Gastrocnemius medialis (tissue), 4 donors: ENCODE results near the gene ANO5. TPM values are rescaled to one million over a fixed set of nuclear protein-coding genes. Genes with fewer than 3 reads are reported as not detected.

Experiments used
- ATAC-seq, 2 donors: fragments of 150-250 bp; one replicate each; pipeline ENCODE4 v1.9.1; 2016
- DNase-seq, 2 donors: peaks; one replicate each; pipeline ENCODE4 v3.0.0-alpha.2; 2019
- H3K27ac ChIP-seq, 4 donors: fragments of 200-600 bp; sonication (generic); 1 replicate in 1 of 4; 2 replicates in 3 of 4; pipeline ENCODE4 v1.5.1; 2016 to 2018; ENCODE audit warnings: mild to moderate bottlenecking in 2 of 4, moderate library complexity in 1 of 4
- H3K27me3 ChIP-seq, 3 donors: fragments of 200-600 bp; sonication (generic) in 2 of 3; 1 replicate in 1 of 3; 2 replicates in 2 of 3; pipeline versions ENCODE4 v1.5.1 to v1.6.0; 2016 to 2019; ENCODE audit warnings: mild to moderate bottlenecking in 1 of 3, moderate library complexity in 1 of 3
- H3K36me3 ChIP-seq, 2 donors: fragments of 200-600 bp; sonication (generic) in 1 of 2; one replicate each; pipeline ENCODE4 v1.5.1; 2017 to 2018
- H3K4me1 ChIP-seq, 2 donors: fragments of 200-600 bp; sonication (generic) in 1 of 2; one replicate each; pipeline ENCODE4 v1.5.1; 2016 to 2017; ENCODE audit warnings: mild to moderate bottlenecking in 2 of 2
- H3K4me3 ChIP-seq, 4 donors: fragments of 200-600 bp; sonication (generic) in 3 of 4; 1 replicate in 1 of 4; 2 replicates in 3 of 4; pipeline ENCODE4 v1.5.1; 2016 to 2019; ENCODE audit warnings: mild to moderate bottlenecking in 2 of 4
- H3K9me3 ChIP-seq, 3 donors: fragments of 200-600 bp; sonication (generic) in 2 of 3; 1 replicate in 1 of 3; 2 replicates in 2 of 3; pipeline ENCODE4 v1.5.1; 2016 to 2019
- POLR2A ChIP-seq, 2 donors: fragments of 450-650 bp; IDR thresholded peaks; one replicate each; pipeline ENCODE4 v1.6.1; 2017; ENCODE audit warnings: antibody characterized with exemption in 2 of 2, mild to moderate bottlenecking in 2 of 2, moderate library complexity in 2 of 2
- in situ Hi-C, 4 donors: fragments of 200-750 bp; cut with MboI; loops; one replicate each; pipeline versions ENCODE4 v1.15.0 to v1.8.0; 2017; ENCODE audit warnings: low sequenced_read_pairs in 4 of 4
- intact Hi-C: fragments of 100-400 bp; cut with DNase I; formaldehyde crosslinking; loops from one replicate; pipeline ENCODE4 v1.15.1; 2023; ENCODE audit warnings: low total_unique reads
- total RNA-seq, 4 donors: library from RNA; depleted of rRNA; stranded (reverse); fragments of >200 nt; gene quantifications; one replicate each; pipeline versions ENCODE4 v1.1.0 to v1.2.3, GENCODE V29; 2016
- TF ChIP-seq, protein P1 (sequence below), 5 experiments: fragments of 450-650 bp in 3 of 5; fragments of 200-600 bp in 2 of 5; sonication (generic) in 2 of 5; IDR thresholded peaks in 4 of 5; conservative IDR thresholded peaks in 1 of 5; 1 replicate in 4 of 5; 2 replicates in 1 of 5; pipeline ENCODE4 v1.5.1; 2016 to 2019; ENCODE audit warnings: antibody characterized with exemption in 5 of 5, mild to moderate bottlenecking in 3 of 5, moderate library complexity in 3 of 5

Gene ANO5, protein sequence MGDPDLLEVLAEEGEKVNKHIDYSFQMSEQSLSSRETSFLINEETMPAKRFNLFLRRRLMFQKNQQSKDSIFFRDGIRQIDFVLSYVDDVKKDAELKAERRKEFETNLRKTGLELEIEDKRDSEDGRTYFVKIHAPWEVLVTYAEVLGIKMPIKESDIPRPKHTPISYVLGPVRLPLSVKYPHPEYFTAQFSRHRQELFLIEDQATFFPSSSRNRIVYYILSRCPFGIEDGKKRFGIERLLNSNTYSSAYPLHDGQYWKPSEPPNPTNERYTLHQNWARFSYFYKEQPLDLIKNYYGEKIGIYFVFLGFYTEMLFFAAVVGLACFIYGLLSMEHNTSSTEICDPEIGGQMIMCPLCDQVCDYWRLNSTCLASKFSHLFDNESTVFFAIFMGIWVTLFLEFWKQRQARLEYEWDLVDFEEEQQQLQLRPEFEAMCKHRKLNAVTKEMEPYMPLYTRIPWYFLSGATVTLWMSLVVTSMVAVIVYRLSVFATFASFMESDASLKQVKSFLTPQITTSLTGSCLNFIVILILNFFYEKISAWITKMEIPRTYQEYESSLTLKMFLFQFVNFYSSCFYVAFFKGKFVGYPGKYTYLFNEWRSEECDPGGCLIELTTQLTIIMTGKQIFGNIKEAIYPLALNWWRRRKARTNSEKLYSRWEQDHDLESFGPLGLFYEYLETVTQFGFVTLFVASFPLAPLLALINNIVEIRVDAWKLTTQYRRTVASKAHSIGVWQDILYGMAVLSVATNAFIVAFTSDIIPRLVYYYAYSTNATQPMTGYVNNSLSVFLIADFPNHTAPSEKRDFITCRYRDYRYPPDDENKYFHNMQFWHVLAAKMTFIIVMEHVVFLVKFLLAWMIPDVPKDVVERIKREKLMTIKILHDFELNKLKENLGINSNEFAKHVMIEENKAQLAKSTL
- total RNA-seq: 10 to 100 TPM; 18.8 to 71.2 (median 35.4) TPM

GRCh38 chr11:22192642-22193347 lies at the start of gene ANO5:
ANO5 (plus strand) TSS chr11:22193085; CDS start chr11:22193493, 408 bp downstream.
- ATAC-seq (peak; percentile 81 to 84), DNase-seq (peak; percentile 92 to 95)
- peak; percentile 90 to 95 for TF ChIP-seq POLR2A (IDR thresholded peaks at IDR 0.05)
- TF ChIP-seq, protein P1, sequence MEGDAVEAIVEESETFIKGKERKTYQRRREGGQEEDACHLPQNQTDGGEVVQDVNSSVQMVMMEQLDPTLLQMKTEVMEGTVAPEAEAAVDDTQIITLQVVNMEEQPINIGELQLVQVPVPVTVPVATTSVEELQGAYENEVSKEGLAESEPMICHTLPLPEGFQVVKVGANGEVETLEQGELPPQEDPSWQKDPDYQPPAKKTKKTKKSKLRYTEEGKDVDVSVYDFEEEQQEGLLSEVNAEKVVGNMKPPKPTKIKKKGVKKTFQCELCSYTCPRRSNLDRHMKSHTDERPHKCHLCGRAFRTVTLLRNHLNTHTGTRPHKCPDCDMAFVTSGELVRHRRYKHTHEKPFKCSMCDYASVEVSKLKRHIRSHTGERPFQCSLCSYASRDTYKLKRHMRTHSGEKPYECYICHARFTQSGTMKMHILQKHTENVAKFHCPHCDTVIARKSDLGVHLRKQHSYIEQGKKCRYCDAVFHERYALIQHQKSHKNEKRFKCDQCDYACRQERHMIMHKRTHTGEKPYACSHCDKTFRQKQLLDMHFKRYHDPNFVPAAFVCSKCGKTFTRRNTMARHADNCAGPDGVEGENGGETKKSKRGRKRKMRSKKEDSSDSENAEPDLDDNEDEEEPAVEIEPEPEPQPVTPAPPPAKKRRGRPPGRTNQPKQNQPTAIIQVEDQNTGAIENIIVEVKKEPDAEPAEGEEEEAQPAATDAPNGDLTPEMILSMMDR (IDR thresholded peaks at IDR 0.05 in 4 of 5, conservative IDR thresholded peaks at IDR 0.05 in 1 of 5): no peak
- in situ Hi-C loops (loop anchor here in 1 of 4 donors (25.0 kb wide), 1 partner anchor 470 kb away; the partner anchor contains the start of gene GAS2), intact Hi-C loops (loop anchor here (2.0 to 10.0 kb wide), 2 partner anchors 432 to 1806 kb away; partner anchors contain the start of genes FANCF and PRMT3)
- peak within 1 kb of the TSS; percentile 85 to 96 (median 92) for H3K4me3 ChIP-seq
- no peaks in the 10 kb centered on the region for H3K36me3 ChIP-seq
- peaks cover 21 to 26% of the 10 kb centered on the region in 2 donors for H3K4me1 ChIP-seq
- no peaks in the 10 kb centered on the region for H3K9me3 ChIP-seq
- H3K27ac ChIP-seq: peak within 1 kb of the TSS; percentile 92 to 99 (median 98)
- H3K27me3 ChIP-seq: no peaks in the 10 kb centered on the region

- intact Hi-C loops (no loop called here), in situ Hi-C loops (no loop called here)
- no peaks in the 10 kb centered on the region for H3K27me3 ChIP-seq
- no peak for DNase-seq
- no peak overlapping the region for H3K4me3 ChIP-seq
- no peak overlapping the region for H3K27ac ChIP-seq
- H3K4me1 ChIP-seq: no peaks in the 10 kb centered on the region
- no peaks in the 10 kb centered on the region for H3K9me3 ChIP-seq
- no peak for ATAC-seq
- TF ChIP-seq POLR2A (IDR thresholded peaks at IDR 0.05): no peak
- TF ChIP-seq, protein P1 (IDR thresholded peaks at IDR 0.05 in 4 of 5, conservative IDR thresholded peaks at IDR 0.05 in 1 of 5): no peak
- H3K36me3 ChIP-seq: no peaks in the 10 kb centered on the region
Observed at GRCh38 chr11:22151649-22152197, 41.2 kb upstream of the ANO5 start.

DNA sequence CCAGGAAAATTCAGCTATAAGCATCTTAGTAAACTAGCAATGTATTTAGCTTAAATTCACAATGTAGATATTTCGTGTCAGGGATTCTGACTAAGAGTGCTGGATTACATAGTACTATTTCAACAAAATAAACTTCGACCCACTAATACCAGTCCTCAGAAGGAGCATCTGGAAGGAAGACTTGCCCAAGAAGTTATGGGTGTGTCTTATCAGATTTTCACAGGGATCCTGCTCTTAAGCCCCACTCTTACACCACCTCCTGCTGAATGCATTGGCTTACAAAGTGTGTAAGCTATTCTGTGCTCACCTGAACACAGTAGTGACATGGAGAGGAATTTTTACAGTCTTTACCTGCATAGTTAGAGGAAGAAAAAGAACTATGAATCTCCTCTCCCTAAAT lies 35.4 kb upstream of the ANO5 start:
- TF ChIP-seq, protein P1 (IDR thresholded peaks at IDR 0.05 in 4 of 5, conservative IDR thresholded peaks at IDR 0.05 in 1 of 5): no peak
- no peak for TF ChIP-seq POLR2A (IDR thresholded peaks at IDR 0.05)
- no peaks in the 10 kb centered on the region for H3K36me3 ChIP-seq
- ATAC-seq: no peak
- H3K9me3 ChIP-seq: no peaks in the 10 kb centered on the region
- H3K27ac ChIP-seq: no peak overlapping the region
- DNase-seq: no peak
- no peaks in the 10 kb centered on the region for H3K27me3 ChIP-seq
- H3K4me1 ChIP-seq: peaks cover 0 to 4% of the 10 kb centered on the region in 2 donors
- intact Hi-C loops: no loop called here
- in situ Hi-C loops: no loop called here
- H3K4me3 ChIP-seq: no peak overlapping the region

- H3K4me3 ChIP-seq: no peak overlapping the region
- no peaks in the 10 kb centered on the region for H3K9me3 ChIP-seq
- H3K27ac ChIP-seq: no peak overlapping the region
- peaks cover 0 to 4% of the 10 kb centered on the region in 2 donors for H3K4me1 ChIP-seq
- intact Hi-C loops (no loop called here), in situ Hi-C loops (loop anchor here in 2 of 4 donors (10.0 kb wide), 1 partner anchor 143 kb away; no protein-coding TSS in a partner anchor)
- TF ChIP-seq, protein P1 (IDR thresholded peaks at IDR 0.05 in 4 of 5, conservative IDR thresholded peaks at IDR 0.05 in 1 of 5): no peak
- no peak for TF ChIP-seq POLR2A (IDR thresholded peaks at IDR 0.05)
- H3K36me3 ChIP-seq: no peaks in the 10 kb centered on the region
- DNase-seq: no peak
- no peaks in the 10 kb centered on the region for H3K27me3 ChIP-seq
- no peak for ATAC-seq
Observed at GRCh38 chr11:22161489-22161888, 31.4 kb upstream of the ANO5 start.
